Measurements from ENCODE around the gene C1orf74.

The C1orf74 gene

DNA sequence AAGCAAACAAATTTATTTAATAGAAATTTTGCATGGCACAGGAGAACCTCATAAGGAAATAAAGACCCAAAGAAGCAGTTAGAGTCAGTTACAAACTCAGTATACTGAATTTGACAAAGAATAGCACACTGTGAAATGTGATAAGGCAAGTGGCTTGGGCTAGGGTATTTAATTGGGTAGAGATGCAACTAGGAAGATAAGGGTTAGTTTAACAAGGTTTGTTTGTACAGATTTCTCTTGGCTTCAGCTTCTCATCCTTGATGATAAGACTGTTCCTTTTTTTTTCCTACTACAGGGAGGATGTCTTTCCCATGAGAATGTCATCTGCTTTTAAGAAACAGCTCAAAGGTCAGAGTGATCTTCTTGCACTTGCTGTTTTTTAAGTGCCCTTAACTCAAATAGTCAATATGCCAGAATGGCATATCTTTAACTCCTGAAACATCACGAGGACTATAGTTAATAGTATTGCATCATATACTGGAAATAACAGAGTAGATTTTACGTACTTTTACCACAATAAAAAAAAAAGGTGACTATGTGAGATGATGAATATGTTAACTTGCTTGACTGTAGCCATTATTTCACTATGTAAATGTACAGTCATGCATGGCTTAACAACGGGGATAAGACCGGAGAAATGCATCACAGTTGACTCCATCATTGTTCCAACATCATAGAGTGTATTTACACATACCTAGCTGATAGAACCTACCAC lies 37.8 kb downstream of the C1orf74 start:
- DNase-seq (ENCODE audit: low spot score): no peak

- DNase-seq (ENCODE audit: low spot score): no peak
Observed at GRCh38 chr1:209743145-209743482, 41.2 kb downstream of the C1orf74 start.

DNA sequence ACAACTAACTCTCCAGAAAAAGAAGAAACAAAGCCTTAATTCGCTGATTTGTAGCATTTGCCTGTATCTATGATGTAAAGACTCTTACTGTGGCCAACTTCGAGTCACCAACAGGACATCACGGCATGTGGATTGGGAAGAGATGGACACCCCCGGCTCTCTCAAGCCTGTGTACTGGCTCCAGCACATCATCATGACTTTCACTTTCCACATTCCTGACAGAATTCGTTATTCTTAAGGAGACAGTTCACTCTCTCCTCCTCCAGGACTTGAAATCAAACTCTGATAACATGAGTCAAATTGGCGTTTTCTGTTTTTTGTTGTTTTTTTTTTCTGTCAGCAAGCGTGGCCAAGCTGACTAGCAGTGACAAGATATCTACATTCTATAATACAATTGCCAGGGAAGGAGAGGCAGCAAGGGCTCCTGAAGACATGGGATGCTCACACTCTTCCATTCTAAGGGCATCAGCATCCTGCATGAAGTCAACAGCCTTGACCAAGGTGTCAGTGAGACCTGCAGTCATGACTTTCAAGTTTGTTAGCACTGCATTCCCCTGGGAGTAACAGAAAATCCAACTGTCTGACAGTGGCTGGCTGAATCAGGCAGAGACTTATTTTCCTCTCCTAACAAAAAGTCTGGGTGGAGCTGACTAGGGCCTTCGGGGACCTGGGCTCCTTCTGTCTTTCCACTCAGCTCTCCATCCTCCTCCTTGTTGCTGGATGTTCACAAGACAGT lies 41.8 kb downstream of the C1orf74 start:
- no peak for DNase-seq (ENCODE audit: low spot score)

- no peak for DNase-seq (ENCODE audit: low spot score)
Observed at GRCh38 chr1:209741889-209742288, 42.5 kb downstream of the C1orf74 start.

GRCh38 chr1:209741193-209741592 lies 43.2 kb downstream of the C1orf74 start:
- no peak for DNase-seq (ENCODE audit: low spot score)

DNA sequence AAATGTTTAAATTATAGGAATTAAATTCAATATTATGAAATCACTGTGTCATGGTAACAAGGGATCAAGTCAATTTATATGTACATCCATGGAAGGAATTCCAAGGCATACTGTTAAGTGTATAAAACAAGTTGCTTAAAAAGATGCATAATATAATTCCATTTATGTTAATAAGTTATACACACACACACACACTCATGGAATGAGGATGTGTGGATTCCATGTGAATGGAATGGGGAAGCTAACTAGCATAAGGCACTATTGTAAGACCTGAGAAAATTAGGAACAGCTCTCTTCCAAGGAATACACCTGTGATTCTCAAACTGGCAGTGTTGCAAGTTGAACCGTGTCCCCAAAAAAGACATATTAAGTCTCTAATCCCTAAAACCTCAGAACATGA lies 46.1 kb downstream of the C1orf74 start:
- no peak for DNase-seq (ENCODE audit: low spot score)

GRCh38 chr1:209737118-209737505 lies 47.2 kb downstream of the C1orf74 start:
- DNase-seq (ENCODE audit: low spot score): no peak

GRCh38 chr1:209736490-209737117 lies 47.8 kb downstream of the C1orf74 start:
- no peak for DNase-seq (ENCODE audit: low spot score)

DNA sequence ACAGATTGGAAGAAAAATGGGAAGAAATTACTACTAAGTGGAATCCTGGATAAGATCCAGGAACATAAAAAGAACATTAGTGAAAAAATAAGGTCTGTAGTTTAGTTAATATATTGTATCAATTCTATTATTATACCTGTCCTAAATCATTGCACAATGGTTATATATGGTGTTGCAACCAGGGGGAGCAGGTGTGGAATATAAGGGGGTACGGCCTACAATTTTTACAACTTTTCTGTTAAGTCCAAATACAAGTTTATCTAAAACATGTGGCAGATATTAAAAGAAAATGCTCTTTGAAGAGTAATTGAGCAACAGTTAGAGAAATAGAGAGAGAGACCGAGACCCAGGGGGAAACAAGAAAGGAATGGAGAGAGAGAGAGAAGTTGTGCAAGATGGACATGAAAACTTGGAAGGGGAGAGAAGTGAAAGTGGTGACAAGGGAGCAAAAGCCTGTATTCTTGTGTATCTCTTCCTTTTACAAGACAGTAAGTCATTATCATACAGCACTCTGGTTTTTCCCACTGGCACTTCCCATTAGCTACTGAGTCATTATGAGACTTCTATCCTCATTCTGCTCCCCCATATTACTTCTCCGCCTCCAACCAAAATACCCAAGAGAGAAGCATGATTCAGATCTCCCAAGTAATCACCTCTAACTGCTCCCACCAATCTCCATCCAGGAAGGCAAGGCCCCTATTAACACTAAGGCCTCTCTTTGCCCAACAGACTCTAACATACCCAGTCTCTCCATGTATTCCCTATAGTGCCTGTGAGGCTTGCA lies 50.8 kb downstream of the C1orf74 start:
- no peak for DNase-seq (ENCODE audit: low spot score)

GRCh38 chr1:209732725-209733124 lies 51.6 kb downstream of the C1orf74 start:
- no peak for DNase-seq (ENCODE audit: low spot score)

DNA sequence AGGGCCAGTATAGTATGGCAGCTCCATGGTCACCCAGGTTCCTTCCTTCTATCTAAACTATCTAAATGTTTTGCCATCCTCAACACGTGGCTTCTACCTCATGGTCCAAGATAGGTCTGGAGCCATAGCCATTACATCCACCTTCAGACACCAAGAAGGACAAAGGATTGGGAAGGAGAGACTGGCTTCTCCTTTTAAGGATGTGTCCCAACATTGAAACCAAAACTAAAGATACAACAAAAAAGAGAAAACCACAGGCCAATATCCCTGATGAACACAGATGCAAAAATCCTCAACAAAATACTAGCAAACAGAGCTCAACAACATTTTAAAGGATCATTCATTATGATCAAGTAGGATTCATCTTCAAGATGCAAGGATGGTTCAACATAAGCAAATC lies 54.9 kb downstream of the C1orf74 start:
- DNase-seq (ENCODE audit: low spot score): no peak

Measured in Ammon's horn (tissue), 1 donor.